ENCODE measurements around the gene NBAS.
A peak's percentile ranks its signal among the peaks of the same experiment; 100 is the strongest.
"Not testable (repeated sequence)": the region's sequence is repeated elsewhere in the genome, so short reads cannot be mapped to it uniquely, and the experiment has no call there.

NBAS gene

DNA sequence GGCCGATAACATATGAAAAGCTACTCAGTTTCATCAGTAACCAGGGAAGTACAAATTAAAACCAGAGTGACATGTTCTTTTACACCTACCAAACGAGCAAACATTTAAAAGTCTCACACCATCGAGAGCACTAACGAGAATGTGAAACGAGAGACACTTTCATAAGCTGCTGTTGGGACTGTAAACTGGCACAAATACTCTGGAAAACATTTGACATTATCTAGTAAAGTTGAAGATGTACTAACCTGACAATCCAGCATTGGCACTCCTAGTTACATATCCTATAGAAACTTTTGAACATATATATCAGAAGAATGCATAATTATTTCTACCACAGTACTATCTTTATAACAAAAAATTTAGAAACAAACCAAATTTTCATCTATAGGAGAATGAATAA lies 28.1 kb downstream of the NBAS start:
- DNase-seq (ENCODE audit: low read depth, low spot score) = no peak
- TF ChIP-seq, protein P1, sequence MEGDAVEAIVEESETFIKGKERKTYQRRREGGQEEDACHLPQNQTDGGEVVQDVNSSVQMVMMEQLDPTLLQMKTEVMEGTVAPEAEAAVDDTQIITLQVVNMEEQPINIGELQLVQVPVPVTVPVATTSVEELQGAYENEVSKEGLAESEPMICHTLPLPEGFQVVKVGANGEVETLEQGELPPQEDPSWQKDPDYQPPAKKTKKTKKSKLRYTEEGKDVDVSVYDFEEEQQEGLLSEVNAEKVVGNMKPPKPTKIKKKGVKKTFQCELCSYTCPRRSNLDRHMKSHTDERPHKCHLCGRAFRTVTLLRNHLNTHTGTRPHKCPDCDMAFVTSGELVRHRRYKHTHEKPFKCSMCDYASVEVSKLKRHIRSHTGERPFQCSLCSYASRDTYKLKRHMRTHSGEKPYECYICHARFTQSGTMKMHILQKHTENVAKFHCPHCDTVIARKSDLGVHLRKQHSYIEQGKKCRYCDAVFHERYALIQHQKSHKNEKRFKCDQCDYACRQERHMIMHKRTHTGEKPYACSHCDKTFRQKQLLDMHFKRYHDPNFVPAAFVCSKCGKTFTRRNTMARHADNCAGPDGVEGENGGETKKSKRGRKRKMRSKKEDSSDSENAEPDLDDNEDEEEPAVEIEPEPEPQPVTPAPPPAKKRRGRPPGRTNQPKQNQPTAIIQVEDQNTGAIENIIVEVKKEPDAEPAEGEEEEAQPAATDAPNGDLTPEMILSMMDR (IDR thresholded peaks at IDR 0.05; ENCODE audit: low read depth, low read length) = no peak
- in situ Hi-C loops (cut with HindIII; ENCODE audit: low sequenced_read_pairs) = no loop called here
- H3K4me3 ChIP-seq (ENCODE audit: low read depth, low read length) = no peak overlapping the region

DNA sequence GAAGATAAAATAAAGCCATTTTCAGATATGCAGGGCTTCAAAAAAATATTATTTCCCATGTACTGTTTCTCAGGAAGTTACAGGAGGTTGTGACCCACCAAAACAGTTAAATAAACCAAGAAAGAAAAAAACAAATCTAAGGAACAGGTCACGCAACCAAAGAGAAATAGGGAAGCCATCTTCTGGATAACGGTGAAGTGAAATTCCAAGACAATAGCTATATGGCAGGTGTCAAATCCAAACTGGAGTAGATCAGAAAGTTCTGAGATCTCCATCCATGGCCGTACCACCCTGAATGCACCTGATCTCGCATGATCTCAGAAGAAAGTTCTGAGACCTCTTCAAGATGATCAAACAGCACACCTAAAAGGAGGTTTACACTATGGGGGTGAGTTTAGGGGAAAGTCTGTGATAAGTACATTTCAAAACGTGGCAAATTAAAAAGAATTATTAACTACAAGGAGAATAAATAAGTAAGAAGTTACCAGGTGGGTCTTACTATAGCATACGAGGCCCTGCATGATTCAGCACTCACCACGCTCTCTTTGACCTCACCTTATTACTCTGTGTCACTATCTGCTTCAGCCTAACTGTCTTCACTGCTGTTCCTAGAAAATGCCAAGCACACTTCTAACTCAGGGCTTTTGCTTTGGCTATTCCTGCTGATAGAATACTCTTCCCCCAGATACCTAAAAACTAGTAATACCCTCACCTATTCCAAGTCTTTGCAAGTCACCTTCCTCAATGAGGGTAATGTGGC lies 29.9 kb downstream of the NBAS start:
- in situ Hi-C loops (cut with HindIII; ENCODE audit: low sequenced_read_pairs) = no loop called here

DNA sequence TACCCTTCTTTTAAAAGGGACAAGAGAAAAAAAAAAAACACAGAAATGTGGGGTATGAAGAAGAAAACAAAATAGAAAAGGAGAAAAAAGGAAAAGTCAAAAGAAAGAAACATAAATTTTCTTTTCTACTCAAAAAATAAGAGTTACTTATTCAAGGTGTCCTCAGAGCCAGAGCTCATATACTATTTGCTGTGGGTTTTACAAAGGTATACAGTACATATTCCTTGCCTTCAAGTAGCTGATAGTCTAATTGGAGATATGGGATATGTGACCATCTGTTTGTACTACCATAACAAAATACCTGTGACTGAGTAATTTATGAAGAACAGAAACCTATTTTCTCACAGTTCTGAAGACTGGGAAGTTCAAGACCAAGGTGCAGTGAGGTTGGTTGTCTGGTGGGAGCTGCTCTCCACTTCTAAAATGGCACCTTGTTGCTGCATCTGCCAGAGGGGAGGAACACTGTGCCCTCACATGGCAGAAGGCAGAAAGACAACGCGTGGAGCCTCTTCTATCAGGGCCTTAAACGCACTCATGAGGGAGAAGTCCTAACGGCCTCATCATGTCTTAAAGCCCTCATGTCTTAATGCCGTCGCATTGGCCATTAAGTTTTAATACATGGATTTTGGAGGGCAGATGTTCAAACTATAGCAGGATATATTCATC lies 33.9 kb downstream of the NBAS start:
- H3K4me3 ChIP-seq (ENCODE audit: low read depth, low read length) = no peak overlapping the region
- DNase-seq (ENCODE audit: low read depth, low spot score) = no peak
- in situ Hi-C loops (cut with HindIII; ENCODE audit: low sequenced_read_pairs) = no loop called here
- TF ChIP-seq, protein P1 (IDR thresholded peaks at IDR 0.05; ENCODE audit: low read depth, low read length) = no peak

More for the DNA sequence above, 29.9 kb downstream of the NBAS start:
- TF ChIP-seq, protein P1 (IDR thresholded peaks at IDR 0.05; ENCODE audit: low read depth, low read length) = no peak
- no peak overlapping the region for H3K4me3 ChIP-seq (ENCODE audit: low read depth, low read length)
- no peak for DNase-seq (ENCODE audit: low read depth, low spot score)

DNA sequence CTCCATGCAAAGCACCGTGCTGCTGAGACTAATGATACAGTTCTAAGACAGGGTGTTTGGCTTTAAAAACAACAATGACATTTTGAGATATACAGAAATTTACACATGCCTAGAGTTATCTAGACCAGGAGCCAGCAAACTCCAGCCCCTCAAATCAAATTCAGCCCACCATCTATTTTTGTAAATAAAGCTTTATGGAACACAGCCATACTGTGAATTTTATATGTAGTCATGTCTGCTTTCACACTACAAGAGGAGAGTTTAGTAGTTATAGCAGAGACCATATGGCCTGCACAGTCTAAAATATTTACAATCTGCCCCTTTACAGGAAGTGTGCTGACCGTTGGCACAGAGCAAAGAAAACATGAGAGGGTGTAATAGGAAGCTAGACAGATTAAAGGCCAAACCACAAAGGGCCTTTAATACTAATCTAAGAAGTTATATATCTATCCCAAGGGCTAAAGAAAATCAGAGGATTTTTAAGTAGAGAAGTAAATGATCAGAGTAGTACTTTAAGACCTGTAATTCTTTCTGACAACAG lies 39.4 kb downstream of the NBAS start:
- H3K4me3 ChIP-seq (ENCODE audit: low read depth, low read length) = no peak overlapping the region
- DNase-seq (ENCODE audit: low read depth, low spot score) = peak; percentile 12
- TF ChIP-seq, protein P1 (IDR thresholded peaks at IDR 0.05; ENCODE audit: low read depth, low read length) = no peak
- in situ Hi-C loops (cut with HindIII; ENCODE audit: low sequenced_read_pairs) = no loop called here

DNA sequence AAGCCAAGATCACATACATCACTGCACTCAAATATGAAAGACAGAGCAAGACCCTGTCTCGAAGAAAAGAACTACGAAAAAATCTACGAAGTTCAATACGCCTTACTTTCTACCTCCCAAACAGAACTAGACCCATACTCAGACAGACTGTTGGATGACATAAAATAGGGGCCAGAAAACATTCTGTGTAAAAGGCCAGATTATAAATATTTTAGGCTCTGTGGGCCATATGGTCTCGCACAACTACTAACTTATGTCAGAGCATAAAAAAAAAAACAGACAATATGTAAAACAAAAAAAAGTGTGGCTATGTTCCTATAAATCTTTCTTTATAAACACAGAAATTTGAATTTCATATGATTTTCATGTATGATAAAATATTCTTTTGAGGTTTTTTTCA lies 40.8 kb downstream of the NBAS start:
- no peak for DNase-seq (ENCODE audit: low read depth, low spot score)
- in situ Hi-C loops (cut with HindIII; ENCODE audit: low sequenced_read_pairs) = no loop called here
- no peak overlapping the region for H3K4me3 ChIP-seq (ENCODE audit: low read depth, low read length)
- TF ChIP-seq, protein P1 (IDR thresholded peaks at IDR 0.05; ENCODE audit: low read depth, low read length) = no peak

DNA sequence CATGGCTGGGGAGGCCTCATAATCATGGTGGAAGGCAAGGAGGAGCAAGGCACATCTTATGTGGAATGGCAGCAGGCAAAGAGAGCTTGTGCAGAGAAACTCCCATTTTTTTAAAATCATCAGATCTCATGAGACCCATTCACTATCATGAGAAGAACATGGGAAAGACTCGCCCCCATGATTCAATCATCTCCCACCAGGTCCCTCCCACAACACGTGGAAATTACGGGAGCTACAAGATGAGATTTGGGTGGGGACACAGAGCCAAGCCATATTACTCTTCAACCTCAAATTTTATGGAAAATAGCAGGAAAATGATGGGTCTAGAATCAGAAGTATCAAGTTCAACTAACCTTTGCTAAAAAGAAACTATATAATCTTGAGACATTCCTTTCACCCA lies 42.4 kb downstream of the NBAS start:
- in situ Hi-C loops (cut with HindIII; ENCODE audit: low sequenced_read_pairs); H3K4me3 ChIP-seq (ENCODE audit: low read depth, low read length); DNase-seq (ENCODE audit: low read depth, low spot score): not testable (repeated sequence)

DNA sequence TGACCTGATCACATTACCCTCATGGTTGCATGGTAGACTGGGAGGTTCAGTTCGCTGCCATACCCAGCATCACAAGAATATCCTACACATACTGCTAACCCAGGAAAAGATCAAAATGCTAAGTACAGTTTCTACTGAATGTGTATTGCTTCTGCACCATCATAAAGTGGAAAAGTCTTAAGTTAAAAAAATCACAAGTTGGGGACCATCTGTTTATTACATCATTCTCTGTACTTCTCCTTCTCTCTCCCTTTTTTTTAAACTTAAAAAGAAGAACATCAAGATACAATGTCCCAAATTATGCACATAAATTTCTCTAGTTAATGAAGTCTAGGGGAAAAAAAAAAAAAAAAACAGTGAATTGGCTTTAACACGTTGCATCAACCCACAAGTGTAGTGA lies 43.3 kb downstream of the NBAS start:
- in situ Hi-C loops (cut with HindIII; ENCODE audit: low sequenced_read_pairs) = no loop called here
- no peak overlapping the region for H3K4me3 ChIP-seq (ENCODE audit: low read depth, low read length)
- DNase-seq (ENCODE audit: low read depth, low spot score) = no peak

More for the DNA sequence above, 43.3 kb downstream of the NBAS start:
- TF ChIP-seq, protein P1 (IDR thresholded peaks at IDR 0.05; ENCODE audit: low read depth, low read length) = no peak
